Glomerular endothelial cell (primary cell): ENCODE measurements around the gene MNAT1. TPM values are rescaled to one million over a fixed set of nuclear protein-coding genes. Genes with fewer than 3 reads are reported as not detected.
"Not testable (repeated sequence)": the region's sequence is repeated elsewhere in the genome, so short reads cannot be mapped to it uniquely, and the experiment has no call there.

Experiments used
- DNase-seq: peaks from one replicate; pipeline ENCODE4 v3.0.0-alpha.2; 2011; ENCODE audit warnings: low read depth, low spot score; ENCODE audit errors: extremely low read depth
- total RNA-seq: library from RNA; depleted of rRNA; stranded (reverse); fragments of >200 nt; gene quantifications from 2 replicates; pipeline ENCODE4 v1.2.3, GENCODE V29; 2015

MNAT1 gene
- total RNA-seq, 1 donor from 2014 or later = 36.7 TPM

GRCh38 chr14:60800409-60800808, 65.8 kb downstream of the MNAT1 start:
- DNase-seq = no peak

GRCh38 chr14:60803871-60804270, 69.3 kb downstream of the MNAT1 start:
- DNase-seq = no peak

GRCh38 chr14:60805841-60806430, 71.4 kb downstream of the MNAT1 start:
- no peak for DNase-seq

GRCh38 chr14:60807247-60807646, 72.7 kb downstream of the MNAT1 start:
- no peak for DNase-seq

- no peak for DNase-seq
These were observed 73.4 kb downstream of the MNAT1 start for GRCh38 chr14:60807971-60808370.

GRCh38 chr14:60812987-60813386, 78.4 kb downstream of the MNAT1 start:
- DNase-seq = no peak

- DNase-seq = no peak
These were observed 80.8 kb downstream of the MNAT1 start for GRCh38 chr14:60815371-60815770.

- no peak for DNase-seq
These were observed 82.6 kb downstream of the MNAT1 start for GRCh38 chr14:60817113-60817512.

GRCh38 chr14:60819575-60819974, 85.0 kb downstream of the MNAT1 start:
- DNase-seq = no peak

- DNase-seq = no peak
These were observed 104.0 kb downstream of the MNAT1 start for GRCh38 chr14:60838601-60839000.

- DNase-seq = no peak
These were observed 104.5 kb downstream of the MNAT1 start for GRCh38 chr14:60839057-60839456.

- DNase-seq = no peak
These were observed 105.1 kb downstream of the MNAT1 start for GRCh38 chr14:60839657-60840056.

- DNase-seq = no peak
These were observed 105.8 kb downstream of the MNAT1 start for GRCh38 chr14:60840313-60840712.

GRCh38 chr14:60845523-60845922, 111.0 kb downstream of the MNAT1 start:
- DNase-seq = no peak

GRCh38 chr14:60848066-60848465, 113.5 kb downstream of the MNAT1 start:
- no peak for DNase-seq

- not testable (repeated sequence) for DNase-seq
These were observed 117.1 kb downstream of the MNAT1 start for GRCh38 chr14:60851692-60852091.

GRCh38 chr14:60856111-60856510, 121.5 kb downstream of the MNAT1 start:
- DNase-seq = no peak

- DNase-seq = no peak
These were observed 125.0 kb downstream of the MNAT1 start for GRCh38 chr14:60859525-60859924.

GRCh38 chr14:60861545-60862140, 127.1 kb downstream of the MNAT1 start:
- no peak for DNase-seq

- DNase-seq = no peak
These were observed 127.7 kb downstream of the MNAT1 start for GRCh38 chr14:60862283-60862682.

- DNase-seq = no peak
These were observed 128.7 kb downstream of the MNAT1 start for GRCh38 chr14:60863249-60863648.

GRCh38 chr14:60865378-60866127, 131.0 kb downstream of the MNAT1 start:
- no peak for DNase-seq
